H1 (cell line): ENCODE results near the gene AGPS. TPM values are rescaled to one million over a fixed set of nuclear protein-coding genes. Genes with fewer than 3 reads are reported as not detected.

ENCODE experiments used
- CTCF ChIA-PET: fragments of 300-600 bp; sonication (Branson Sonifier 250); formaldehyde crosslinking; loops from one replicate; lab custom pipeline; 2021; ENCODE audit not compliant: partially characterized antibody; lab: Charles Lee
- POLR2A ChIA-PET: fragments of 300-600 bp; sonication (Branson Sonifier 250); formaldehyde crosslinking; loops from one replicate; lab custom pipeline; 2021; ENCODE audit warnings: inconsistent platforms; ENCODE audit not compliant: partially characterized antibody; lab: Charles Lee
- DNase-seq, 2 experiments: peaks; one replicate each; pipeline versions ENCODE4 v3.0.0 to v3.0.0-alpha.2; 2010 to 2022; ENCODE audit warnings: low spot score in 2 of 2, low read depth in 1 of 2, mixed read lengths in 1 of 2
- FAIRE-seq: peaks from 2 replicates; lab custom pipeline; 2011; peaks lifted over from hg19 to GRCh38; lab: Jason Lieb, UNC
- H2AFZ ChIP-seq: 2 replicates; pipeline ENCODE4 v1.8.1; 2012; ENCODE audit warnings: low read length, inconsistent platforms
- H2AK5ac ChIP-seq: 2 replicates; pipeline ENCODE4 v1.6.1; 2013; ENCODE audit warnings: low read depth, low read length
- H2BK120ac ChIP-seq: replicated peaks from 2 replicates; pipeline ENCODE3; 2013; ENCODE audit warnings: low read depth, low read length, inconsistent platforms
- H2BK12ac ChIP-seq: 2 replicates; pipeline ENCODE4 v1.6.1; 2013; ENCODE audit warnings: low read depth, low read length
- H2BK15ac ChIP-seq: 2 replicates; pipeline ENCODE4 v1.6.1; 2013; ENCODE audit warnings: low read length
- H2BK20ac ChIP-seq: 2 replicates; pipeline ENCODE4 v1.6.1; 2013; ENCODE audit warnings: low read length
- H2BK5ac ChIP-seq: 2 replicates; pipeline ENCODE4 v1.6.1; 2013; ENCODE audit warnings: low read depth, low read length
- H3K14ac ChIP-seq: 2 replicates; pipeline ENCODE4 v1.6.1; 2013; ENCODE audit warnings: inconsistent platforms; ENCODE audit not compliant: insufficient read length
- H3K18ac ChIP-seq: 2 replicates; pipeline ENCODE4 v1.6.1; 2013; ENCODE audit warnings: low read length; ENCODE audit errors: extremely low read depth
- H3K23ac ChIP-seq: 2 replicates; pipeline ENCODE4 v1.6.1; 2013; ENCODE audit warnings: inconsistent platforms; ENCODE audit not compliant: insufficient read length
- H3K23me2 ChIP-seq: 2 replicates; pipeline ENCODE4 v1.6.1; 2013; ENCODE audit warnings: low read depth, low read length
- H3K27ac ChIP-seq: 2 replicates; pipeline ENCODE4 v1.6.1; 2011; ENCODE audit warnings: low read depth, low read length, inconsistent platforms
- H3K27me3 ChIP-seq, 4 experiments: replicated peaks in 1 of 4; 1 replicate in 1 of 4; 2 replicates in 3 of 4; pipeline versions ENCODE4 v1.6.1 to v1.8.1; 2011 to 2013; ENCODE audit warnings: low read length in 3 of 4, mild to moderate bottlenecking in 3 of 4, inconsistent platforms in 2 of 4, mixed read lengths in 2 of 4, moderate library complexity in 1 of 4; ENCODE audit not compliant: control insufficient read depth in 3 of 4, insufficient read depth in 3 of 4; ENCODE audit errors: extremely low read depth in 1 of 4
- H3K36me3 ChIP-seq, 4 experiments: 2 replicates each; pipeline versions ENCODE4 v1.6.1 to v1.8.1; 2011 to 2013; ENCODE audit warnings: mild to moderate bottlenecking in 4 of 4, low read length in 3 of 4, moderate library complexity in 2 of 4, control low read depth in 1 of 4, inconsistent platforms in 1 of 4; ENCODE audit not compliant: insufficient read depth in 4 of 4, control insufficient read depth in 2 of 4
- H3K4ac ChIP-seq: replicated peaks from 2 replicates; pipeline ENCODE3; 2013; ENCODE audit warnings: low read length, low read depth, mixed read lengths, inconsistent platforms; ENCODE audit not compliant: insufficient read length
- H3K4me1 ChIP-seq, 4 experiments: replicated peaks in 1 of 4; 1 replicate in 1 of 4; 2 replicates in 3 of 4; pipeline versions ENCODE4 v1.6.1 to v1.8.1; 2011 to 2013; ENCODE audit warnings: low read length in 3 of 4, inconsistent platforms in 2 of 4, mixed read lengths in 1 of 4; ENCODE audit not compliant: insufficient read depth in 4 of 4, control insufficient read depth in 3 of 4
- H3K4me2 ChIP-seq, 2 experiments: 2 replicates each; pipeline versions ENCODE4 v1.6.1 to v1.8.1; 2011 to 2013; ENCODE audit warnings: low read depth in 2 of 2, low read length in 2 of 2, control low read depth in 1 of 2, inconsistent platforms in 1 of 2, mild to moderate bottlenecking in 1 of 2; ENCODE audit not compliant: insufficient read depth in 1 of 2
- H3K4me3 ChIP-seq, 4 experiments: fragments of 200-600, 300-600 bp in 1 of 4; sonication (generic), shearing (Covaris generic), sonication (Bioruptor Twin) in 1 of 4; 2 replicates each; pipeline versions ENCODE4 v1.5.1 to v1.8.1; 2011 to 2016; ENCODE audit warnings: low read length in 4 of 4, low read depth in 3 of 4, control low read depth in 2 of 4, inconsistent platforms in 2 of 4, mild to moderate bottlenecking in 2 of 4, mixed read lengths in 1 of 4, moderate library complexity in 1 of 4; ENCODE audit not compliant: insufficient read depth in 2 of 4; ENCODE audit errors: extremely low read depth in 1 of 4
- H3K56ac ChIP-seq: replicated peaks from 2 replicates; pipeline ENCODE3; 2013; ENCODE audit warnings: low read depth, mild to moderate bottlenecking, mixed read lengths, low read length, inconsistent platforms; ENCODE audit not compliant: insufficient read length
- H3K79me1 ChIP-seq: 2 replicates; pipeline ENCODE4 v1.6.1; 2013; ENCODE audit warnings: low read depth, low read length, control low read depth
- H3K79me2 ChIP-seq, 2 experiments: 2 replicates each; pipeline versions ENCODE4 v1.6.1 to v1.8.1; 2012 to 2013; ENCODE audit warnings: low read length in 2 of 2, mild to moderate bottlenecking in 2 of 2, inconsistent platforms in 1 of 2; ENCODE audit not compliant: insufficient read depth in 2 of 2, control insufficient read depth in 1 of 2
- H3K9ac ChIP-seq, 4 experiments: replicated peaks in 1 of 4; 1 replicate in 1 of 4; 2 replicates in 3 of 4; pipeline versions ENCODE4 v1.6.1 to v1.8.1; 2011 to 2013; ENCODE audit warnings: low read depth in 3 of 4, low read length in 3 of 4, control low read depth in 2 of 4, mild to moderate bottlenecking in 2 of 4, moderate library complexity in 2 of 4, inconsistent platforms in 1 of 4; ENCODE audit errors: extremely low read depth in 1 of 4
- H3K9me3 ChIP-seq, 2 experiments: 2 replicates each; pipeline versions ENCODE4 v1.6.1 to v1.8.1; 2012 to 2013; ENCODE audit warnings: mild to moderate bottlenecking in 2 of 2, moderate library complexity in 2 of 2, control low read depth in 1 of 2, inconsistent platforms in 1 of 2, low read depth in 1 of 2, low read length in 1 of 2, mixed read lengths in 1 of 2; ENCODE audit not compliant: insufficient read depth in 2 of 2
- H4K20me1 ChIP-seq, 2 experiments: replicated peaks in 1 of 2; 2 replicates each; pipeline versions ENCODE3 to v1.8.1; 2011 to 2013; ENCODE audit warnings: inconsistent platforms in 2 of 2, low read length in 2 of 2, mild to moderate bottlenecking in 1 of 2; ENCODE audit not compliant: insufficient read depth in 2 of 2, control insufficient read depth in 1 of 2
- H4K5ac ChIP-seq: 2 replicates; pipeline ENCODE4 v1.6.1; 2013; ENCODE audit warnings: low read length, low read depth, mixed read lengths, inconsistent platforms; ENCODE audit not compliant: insufficient read length
- H4K8ac ChIP-seq: 2 replicates; pipeline ENCODE4 v1.8.0; 2013; ENCODE audit warnings: mild to moderate bottlenecking, moderate library complexity, low read length, inconsistent platforms; ENCODE audit not compliant: insufficient read depth; ENCODE audit errors: extremely low read depth
- H4K91ac ChIP-seq: replicated peaks from 2 replicates; pipeline ENCODE3; 2013; ENCODE audit warnings: low read length, mixed read lengths, inconsistent platforms; ENCODE audit not compliant: insufficient read length
- RAD21 ChIP-seq, 2 experiments: IDR thresholded peaks in 1 of 2; conservative IDR thresholded peaks in 1 of 2; 2 replicates each; pipeline ENCODE4 v1.6.1; 2011; ENCODE audit warnings: low read depth in 2 of 2, low read length in 2 of 2, improper control_type of control experiment in 1 of 2, inconsistent platforms in 1 of 2, mild to moderate bottlenecking in 1 of 2, moderate library complexity in 1 of 2
- WGBS, 2 experiments: shearing (Covaris generic) in 1 of 2; methylation state at CpG; one replicate each; pipeline versions ENCODE4 v1.1.6 to v1.1.7; 2013 to 2015; ENCODE audit warnings: low lambda C conversion rate in 2 of 2, mixed read lengths in 2 of 2, inconsistent platforms in 1 of 2, low coverage in 1 of 2, missing lambda C conversion rate in 1 of 2; ENCODE audit not compliant: insufficient replicate concordance in 2 of 2, insufficient coverage in 1 of 2, insufficient read length in 1 of 2; ENCODE audit errors: extremely low coverage in 1 of 2, missing lambda C conversion rate in 1 of 2; 5-methylcytosine and 5-hydroxymethylcytosine counted together
- polyA plus RNA-seq, 7 experiments: library from polyadenylated mRNA; depleted of rRNA in 3 of 7; stranded (reverse) in 5 of 7; unstranded in 2 of 7; fragments of >200 nt in 5 of 7; fragments of 200-250 nt in 2 of 7; gene quantifications; 1 replicate in 5 of 7; 2 replicates in 1 of 7; 4 replicates in 1 of 7; pipeline versions ENCODE4 v1.2.1 to v1.2.3, GENCODE V29; 2011 to 2013; ENCODE audit warnings: missing spikeins in 2 of 7, mixed read lengths in 2 of 7
- total RNA-seq: library from RNA; stranded (reverse); fragmentation: NEBNext Ultra II Directional; extraction: Animal tissue kit (Norgen Biotek cat#: 25700); gene quantifications from 2 replicates; pipeline ENCODE4 v1.2.1, GENCODE V29; 2021

The AGPS gene
- total and polyA plus RNA-seq, 2 of the 8 experiments (the other 6 are each of a cell fraction or from before 2014, with no cell fraction given), result 7.3 to 57.8 TPM

DNA sequence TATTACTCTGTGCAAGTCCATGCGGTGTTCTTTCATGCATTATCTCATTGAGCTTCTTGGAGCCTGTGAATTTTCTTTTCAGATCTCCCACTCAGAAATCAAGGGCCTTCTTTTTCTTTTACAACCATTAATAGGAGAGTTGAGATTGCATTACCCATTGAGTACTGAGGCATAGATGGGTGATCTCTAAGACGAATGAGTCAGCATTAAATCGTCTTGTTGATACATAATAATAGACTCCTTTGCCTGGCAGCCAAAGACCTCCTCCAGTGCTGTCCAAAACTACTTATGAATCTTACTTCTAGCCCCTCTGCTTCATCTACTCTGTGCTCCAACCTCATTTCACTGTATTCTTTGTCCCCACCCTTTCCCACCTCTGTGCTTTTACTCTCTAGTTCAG is 180.5 kb downstream of the AGPS start:
- Histone ChIP-seq H2AK5ac (no peak overlapping the region), H3K79me2 (no peaks in the 10 kb centered on the region), H3K4me1 (no peaks in the 10 kb centered on the region), H3K9ac (no peak overlapping the region), H3K23ac (no peak overlapping the region), H3K56ac (no peak overlapping the region), H2AFZ (no peak overlapping the region; the same call in 1 of the 2 replicates), H3K4ac (no peak overlapping the region), H3K79me1 (no peaks in the 10 kb centered on the region), H3K4me2 (no peak overlapping the region), H3K27me3 (no peaks in the 10 kb centered on the region), H3K18ac (no peak overlapping the region), H3K4me3 (no peak overlapping the region), H3K27ac (no peak overlapping the region), H3K36me3 (no peaks in the 10 kb centered on the region), H4K20me1 (no peaks in the 10 kb centered on the region), H3K14ac (no peak overlapping the region), H2BK15ac (no peak overlapping the region), H4K8ac (no peak overlapping the region), H4K91ac (no peak overlapping the region), H2BK5ac (no peak overlapping the region), H3K23me2 (no peaks in the 10 kb centered on the region), H2BK120ac (no peak overlapping the region), H2BK20ac (no peak overlapping the region), H4K5ac (no peak overlapping the region), H3K9me3 (no peaks in the 10 kb centered on the region), H2BK12ac (no peak overlapping the region)
- DNase-seq (no peak), FAIRE-seq (no peak)
- ChIA-PET CTCF (interaction anchor here (1.2 kb wide), 1 partner anchor 46 kb away, joined by 3 read pairs; no protein-coding TSS in a partner anchor), POLR2A (no interaction called here)
- WGBS, 2 experiments, result 82% methylated on average over 3 of the region's 3 CpGs; no CpG with 5 or more reads in 1 of the 2 experiments
- no peak for TF ChIP-seq RAD21 (IDR thresholded peaks at IDR 0.05 in 1 of 2, conservative IDR thresholded peaks at IDR 0.05 in 1 of 2; ENCODE audit: low read depth in 2 of 2, low read length in 2 of 2)
